ENCODE data around the gene COA4. TPM values are rescaled to one million over a fixed set of nuclear protein-coding genes. Genes with fewer than 3 reads are reported as not detected.

COA4 gene
- total RNA-seq, 2 experiments from 2014 or later = 104 to 153 TPM

- Histone ChIP-seq H3K4me2 (ENCODE audit: low read length) (no peak overlapping the region), H3K4me1 (ENCODE audit: insufficient read depth, low read length, poor library complexity, severe bottlenecking) (no peaks in the 10 kb centered on the region), H3K9me2 (ENCODE audit: insufficient read depth, low read length) (no peaks in the 10 kb centered on the region), H3K36me3 (ENCODE audit: insufficient read depth, low read length) (peaks cover 64% of the 10 kb centered on the region), H3K27ac (ENCODE audit: low read depth, low read length, poor library complexity, severe bottlenecking) (no peak overlapping the region), H3K79me2 (ENCODE audit: insufficient read depth, low read depth, low read length) (no peaks in the 10 kb centered on the region), H3K4me3 (ENCODE audit: low read depth, low read length, poor library complexity, severe bottlenecking) (no peak overlapping the region), H2AFZ (ENCODE audit: low read length) (no peak overlapping the region), H3K9me3 (ENCODE audit: low read length) (no peaks in the 10 kb centered on the region), H4K20me1 (ENCODE audit: insufficient read depth, low read length) (no peaks in the 10 kb centered on the region)
- BruUV-seq (replicated peaks) = no TSS peak
- ChIA-PET POLR2A (interaction anchor here (0.6 kb wide), 1 partner anchor 126 kb away, joined by 5 read pairs; no protein-coding TSS in a partner anchor), CTCF (ENCODE audit: unreplicated experiment) (no interaction called here)
- intact Hi-C loops (cut with micrococcal nuclease; ENCODE audit: unreplicated experiment) = no loop called here
- DNase-seq (ENCODE audit: low spot score) = no peak
- TF ChIP-seq, protein P1, sequence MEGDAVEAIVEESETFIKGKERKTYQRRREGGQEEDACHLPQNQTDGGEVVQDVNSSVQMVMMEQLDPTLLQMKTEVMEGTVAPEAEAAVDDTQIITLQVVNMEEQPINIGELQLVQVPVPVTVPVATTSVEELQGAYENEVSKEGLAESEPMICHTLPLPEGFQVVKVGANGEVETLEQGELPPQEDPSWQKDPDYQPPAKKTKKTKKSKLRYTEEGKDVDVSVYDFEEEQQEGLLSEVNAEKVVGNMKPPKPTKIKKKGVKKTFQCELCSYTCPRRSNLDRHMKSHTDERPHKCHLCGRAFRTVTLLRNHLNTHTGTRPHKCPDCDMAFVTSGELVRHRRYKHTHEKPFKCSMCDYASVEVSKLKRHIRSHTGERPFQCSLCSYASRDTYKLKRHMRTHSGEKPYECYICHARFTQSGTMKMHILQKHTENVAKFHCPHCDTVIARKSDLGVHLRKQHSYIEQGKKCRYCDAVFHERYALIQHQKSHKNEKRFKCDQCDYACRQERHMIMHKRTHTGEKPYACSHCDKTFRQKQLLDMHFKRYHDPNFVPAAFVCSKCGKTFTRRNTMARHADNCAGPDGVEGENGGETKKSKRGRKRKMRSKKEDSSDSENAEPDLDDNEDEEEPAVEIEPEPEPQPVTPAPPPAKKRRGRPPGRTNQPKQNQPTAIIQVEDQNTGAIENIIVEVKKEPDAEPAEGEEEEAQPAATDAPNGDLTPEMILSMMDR (conservative IDR thresholded peaks at IDR 0.05; ENCODE audit: low read length) = no peak
- no peak for TF ChIP-seq EZH2phosphoT487 (IDR thresholded peaks at IDR 0.05; ENCODE audit: borderline replicate concordance, low read depth, low read length)
Observed at GRCh38 chr11:73912026-73912425, 35.4 kb upstream of the COA4 start.

GRCh38 chr11:73907191-73907590 lies 30.5 kb upstream of the COA4 start:
- BruUV-seq (replicated peaks) = no TSS peak
- Histone ChIP-seq H4K20me1 (ENCODE audit: insufficient read depth, low read length) (no peaks in the 10 kb centered on the region), H3K9me2 (ENCODE audit: insufficient read depth, low read length) (no peaks in the 10 kb centered on the region), H3K4me1 (ENCODE audit: insufficient read depth, low read length, poor library complexity, severe bottlenecking) (no peaks in the 10 kb centered on the region), H3K36me3 (ENCODE audit: insufficient read depth, low read length) (peaks cover 34% of the 10 kb centered on the region), H3K79me2 (ENCODE audit: insufficient read depth, low read depth, low read length) (no peaks in the 10 kb centered on the region), H3K9me3 (ENCODE audit: low read length) (no peaks in the 10 kb centered on the region), H3K4me3 (ENCODE audit: low read depth, low read length, poor library complexity, severe bottlenecking) (no peak overlapping the region), H3K4me2 (ENCODE audit: low read length) (no peak overlapping the region), H3K27ac (ENCODE audit: low read depth, low read length, poor library complexity, severe bottlenecking) (no peak overlapping the region), H2AFZ (ENCODE audit: low read length) (no peak overlapping the region)
- TF ChIP-seq EZH2phosphoT487 (IDR thresholded peaks at IDR 0.05; ENCODE audit: borderline replicate concordance, low read depth, low read length) = no peak
- TF ChIP-seq, protein P1 (conservative IDR thresholded peaks at IDR 0.05; ENCODE audit: low read length) = no peak
- no peak for DNase-seq (ENCODE audit: low spot score)
- intact Hi-C loops (cut with micrococcal nuclease; ENCODE audit: unreplicated experiment) = no loop called here
- POLR2A ChIA-PET = no interaction called here
- CTCF ChIA-PET (ENCODE audit: unreplicated experiment) = no interaction called here

GRCh38 chr11:73902303-73902702 lies 25.7 kb upstream of the COA4 start:
- Histone ChIP-seq H3K79me2 (ENCODE audit: insufficient read depth, low read depth, low read length) (no peaks in the 10 kb centered on the region), H3K9me2 (ENCODE audit: insufficient read depth, low read length) (no peaks in the 10 kb centered on the region), H3K9me3 (ENCODE audit: low read length) (no peaks in the 10 kb centered on the region), H3K4me1 (ENCODE audit: insufficient read depth, low read length, poor library complexity, severe bottlenecking) (no peaks in the 10 kb centered on the region), H3K4me3 (ENCODE audit: low read depth, low read length, poor library complexity, severe bottlenecking) (no peak overlapping the region), H2AFZ (ENCODE audit: low read length) (no peak overlapping the region), H3K27ac (ENCODE audit: low read depth, low read length, poor library complexity, severe bottlenecking) (no peak overlapping the region), H3K4me2 (ENCODE audit: low read length) (no peak overlapping the region), H3K36me3 (ENCODE audit: insufficient read depth, low read length) (peaks cover 27% of the 10 kb centered on the region), H4K20me1 (ENCODE audit: insufficient read depth, low read length) (no peaks in the 10 kb centered on the region)
- ChIA-PET POLR2A (no interaction called here), CTCF (ENCODE audit: unreplicated experiment) (no interaction called here)
- no TSS peak for BruUV-seq (replicated peaks)
- intact Hi-C loops (cut with micrococcal nuclease; ENCODE audit: unreplicated experiment) = no loop called here
- no peak for DNase-seq (ENCODE audit: low spot score)
- TF ChIP-seq EZH2phosphoT487 (IDR thresholded peaks at IDR 0.05; ENCODE audit: borderline replicate concordance, low read depth, low read length) = no peak
- TF ChIP-seq, protein P1 (conservative IDR thresholded peaks at IDR 0.05; ENCODE audit: low read length) = no peak

Measured in OCI-LY7 (cell line).